ENCODE measurements around the gene ZNF511. TPM values are rescaled to one million over a fixed set of nuclear protein-coding genes. Genes with fewer than 3 reads are reported as not detected.

The ZNF511 gene
- total and polyA plus RNA-seq, 9 donors: 22.3 to 43.9 (median 37.3) TPM

DNA sequence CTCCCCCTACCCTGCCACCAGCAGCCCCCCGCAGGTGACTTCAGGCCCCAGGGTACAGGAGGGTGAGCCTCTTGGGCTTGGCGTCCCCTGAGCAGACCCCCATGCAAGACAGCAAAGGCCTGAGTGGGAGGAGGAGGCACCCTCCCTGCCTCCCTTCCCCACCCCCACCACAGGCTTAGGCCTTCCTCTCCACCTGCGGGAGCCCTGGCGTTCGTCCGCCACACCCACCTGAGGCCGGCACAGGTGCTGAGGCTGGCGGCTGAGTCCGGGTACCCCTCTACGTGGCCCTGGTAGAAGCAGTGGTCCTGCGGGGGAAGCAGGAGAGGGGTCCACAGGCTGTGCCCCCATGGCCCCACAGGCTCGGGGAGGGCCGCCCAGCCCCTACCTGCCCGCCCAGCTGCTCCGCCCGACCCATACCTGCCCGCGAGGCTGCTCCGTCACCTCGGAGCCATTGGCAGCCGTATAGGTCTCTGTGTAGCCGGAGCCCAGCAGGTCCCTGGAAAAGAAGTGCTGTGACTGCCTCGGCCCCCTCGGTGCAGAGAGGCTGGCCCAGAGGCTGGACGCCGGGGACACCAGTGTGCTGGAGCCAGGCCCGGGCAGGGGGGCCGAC is 35.1 kb upstream of the ZNF511 start:
- H3K9me3 ChIP-seq (replicated peaks; ENCODE audit: control insufficient read depth, low read depth, low read length): no peaks in the 10 kb centered on the region
- peaks cover 39% of the 10 kb centered on the region for H3K27me3 ChIP-seq (ENCODE audit: control insufficient read depth, insufficient read depth, low read length)
- WGBS (ENCODE audit: insufficient coverage): 84% methylated on average over 25 of the region's 28 CpGs
- no peak overlapping the region for H3K4me3 ChIP-seq (ENCODE audit: low read length)
- no peak overlapping the region for H3K27ac ChIP-seq (ENCODE audit: low read length)
- peaks cover 6% of the 10 kb centered on the region for H3K4me1 ChIP-seq (ENCODE audit: control insufficient read depth, insufficient read depth, low read length)
- peaks cover under 1% of the 10 kb centered on the region for H3K36me3 ChIP-seq (ENCODE audit: control insufficient read depth, insufficient read depth, low read length)
- DNase-seq: no peak

DNA sequence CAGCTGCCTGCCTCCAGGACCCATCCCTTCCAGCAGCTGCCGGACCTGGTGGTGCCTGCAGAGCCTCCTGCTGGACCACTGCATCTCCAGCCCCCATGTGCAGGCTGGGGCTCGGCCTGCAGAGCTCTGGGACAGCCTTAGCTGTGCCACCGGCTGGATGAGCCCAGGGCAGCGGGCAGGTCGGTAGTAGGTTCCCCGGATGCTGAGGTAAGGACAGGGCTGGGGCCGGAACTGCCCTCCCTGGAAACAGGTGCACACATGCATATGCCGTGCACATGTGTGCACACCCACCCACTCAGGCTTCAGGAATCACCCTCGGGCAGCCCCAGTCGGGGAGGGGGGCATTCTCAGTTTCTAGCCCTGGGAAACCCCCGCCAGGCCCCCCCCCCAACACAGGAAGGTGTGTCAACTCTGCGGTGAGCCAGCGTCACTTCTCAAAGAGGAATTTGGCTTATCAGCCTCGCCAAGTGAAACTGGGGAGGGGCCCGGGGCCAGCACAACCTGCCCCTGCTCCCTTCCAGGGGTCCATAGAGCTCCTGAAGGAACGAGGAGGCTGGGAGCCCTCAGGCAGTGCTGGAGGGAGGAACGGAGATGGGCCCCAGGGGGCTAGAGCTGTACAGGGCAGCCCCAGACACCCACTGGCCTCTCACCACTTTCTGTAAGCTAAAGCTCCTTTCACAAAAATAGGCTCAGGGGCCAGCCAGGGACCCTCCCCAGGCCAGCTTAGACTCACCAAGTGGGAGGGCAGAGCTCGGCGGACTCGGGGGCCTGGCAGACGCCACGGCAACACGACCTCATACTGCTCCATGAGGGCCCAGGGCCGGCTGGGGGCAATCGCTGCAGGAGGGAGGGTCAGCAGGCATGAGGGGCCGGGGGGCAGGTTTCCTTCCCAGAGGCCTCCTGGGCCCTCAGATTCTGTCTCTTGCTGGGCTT is 33.7 kb upstream of the ZNF511 start:
- H3K27ac ChIP-seq (ENCODE audit: low read length): no peak overlapping the region
- no peaks in the 10 kb centered on the region for H3K9me3 ChIP-seq (replicated peaks; ENCODE audit: control insufficient read depth, low read depth, low read length)
- H3K27me3 ChIP-seq (ENCODE audit: control insufficient read depth, insufficient read depth, low read length): peaks cover 39% of the 10 kb centered on the region
- H3K36me3 ChIP-seq (ENCODE audit: control insufficient read depth, insufficient read depth, low read length): peaks cover 12% of the 10 kb centered on the region
- H3K4me3 ChIP-seq (ENCODE audit: low read length): no peak overlapping the region
- peaks cover 6% of the 10 kb centered on the region for H3K4me1 ChIP-seq (ENCODE audit: control insufficient read depth, insufficient read depth, low read length)
- no peak for DNase-seq
- WGBS (ENCODE audit: insufficient coverage): 37% methylated on average over 23 of the region's 26 CpGs

DNA sequence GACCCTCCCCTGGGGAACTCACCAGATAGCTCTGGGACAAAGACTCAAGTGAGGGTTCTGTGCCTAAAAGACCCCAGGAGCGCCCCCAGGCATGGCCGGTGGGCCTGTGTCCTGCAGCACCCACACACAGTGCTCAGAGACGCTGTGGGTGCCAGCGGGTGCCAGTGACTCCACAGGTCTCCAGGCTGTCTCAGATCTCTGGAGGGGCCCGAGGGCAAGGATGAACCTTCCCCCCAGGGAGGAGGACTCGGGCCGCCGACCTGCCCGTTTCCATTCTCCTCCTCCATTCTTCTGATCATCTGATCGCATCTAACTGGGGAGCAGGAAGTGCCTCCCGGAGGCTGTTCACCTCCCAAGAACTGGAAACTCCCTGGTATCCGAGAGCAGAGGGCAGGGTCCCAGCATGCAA is 33.0 kb upstream of the ZNF511 start:
- 44% methylated on average over 8 of the region's 12 CpGs for WGBS (ENCODE audit: insufficient coverage)
- no peaks in the 10 kb centered on the region for H3K9me3 ChIP-seq (replicated peaks; ENCODE audit: control insufficient read depth, low read depth, low read length)
- H3K4me3 ChIP-seq (ENCODE audit: low read length): no peak overlapping the region
- no peak overlapping the region for H3K27ac ChIP-seq (ENCODE audit: low read length)
- peaks cover 17% of the 10 kb centered on the region for H3K36me3 ChIP-seq (ENCODE audit: control insufficient read depth, insufficient read depth, low read length)
- H3K4me1 ChIP-seq (ENCODE audit: control insufficient read depth, insufficient read depth, low read length): peaks cover 6% of the 10 kb centered on the region
- H3K27me3 ChIP-seq (ENCODE audit: control insufficient read depth, insufficient read depth, low read length): peaks cover 39% of the 10 kb centered on the region
- DNase-seq: no peak

GRCh38 chr10:133276100-133276434 is 32.6 kb upstream of the ZNF511 start:
- WGBS (ENCODE audit: insufficient coverage): 31% methylated on average over 4 of the region's 6 CpGs
- Histone ChIP-seq H3K27me3 (ENCODE audit: control insufficient read depth, insufficient read depth, low read length) (peaks cover 39% of the 10 kb centered on the region), H3K27ac (ENCODE audit: low read length) (no peak overlapping the region), H3K4me3 (ENCODE audit: low read length) (no peak overlapping the region), H3K4me1 (ENCODE audit: control insufficient read depth, insufficient read depth, low read length) (peaks cover 6% of the 10 kb centered on the region), H3K36me3 (ENCODE audit: control insufficient read depth, insufficient read depth, low read length) (peaks cover 18% of the 10 kb centered on the region), H3K9me3 (replicated peaks; ENCODE audit: control insufficient read depth, low read depth, low read length) (no peaks in the 10 kb centered on the region)
- DNase-seq: no peak

DNA sequence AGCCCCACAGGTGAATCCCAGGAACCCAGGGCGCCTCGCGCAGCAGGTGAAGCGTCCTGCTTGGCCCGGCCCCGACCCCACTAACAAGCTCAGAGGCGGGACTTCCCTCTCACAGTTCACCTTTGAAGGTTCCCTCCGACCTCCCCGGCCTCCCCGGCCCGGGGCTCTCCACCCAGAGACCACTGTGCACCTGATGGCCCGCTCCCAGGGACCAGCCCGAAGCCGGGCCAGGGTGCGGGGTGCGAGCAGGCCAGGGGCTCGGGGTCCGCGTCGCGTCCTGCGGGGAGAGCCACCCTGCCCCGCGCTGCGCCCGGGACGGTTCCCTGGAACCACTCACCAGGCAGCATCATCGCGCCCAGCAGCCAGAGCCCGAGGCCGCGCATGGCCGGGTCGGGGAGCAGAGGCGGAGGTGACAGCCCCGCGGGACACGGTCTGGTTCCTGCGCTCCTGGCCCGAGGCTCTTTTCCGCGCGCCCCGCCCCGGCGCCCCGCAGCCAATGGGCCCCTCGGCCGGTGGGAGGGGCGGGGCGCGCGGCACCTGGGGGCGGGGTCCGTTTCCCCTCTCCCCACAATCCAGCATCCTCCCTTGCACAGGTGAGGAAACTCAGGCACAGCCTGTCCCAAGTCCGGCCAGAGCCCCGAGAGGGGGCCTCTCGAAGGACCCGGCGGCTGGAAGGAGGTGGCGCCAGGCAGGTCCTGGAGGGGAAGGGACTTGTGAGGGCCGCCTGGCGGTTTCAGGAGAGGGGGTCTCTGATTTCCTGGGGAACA is 32.1 kb upstream of the ZNF511 start, which contains the start of gene ADAM8:
Gene ADAM8 (minus strand): TSS at position 434 of the 767 bp plus-strand sequence. CDS start 51 bp downstream, at position 383.
- H3K4me1 ChIP-seq (ENCODE audit: control insufficient read depth, insufficient read depth, low read length): peaks cover 6% of the 10 kb centered on the region
- no peak for DNase-seq
- peaks cover 23% of the 10 kb centered on the region for H3K36me3 ChIP-seq (ENCODE audit: control insufficient read depth, insufficient read depth, low read length)
- no peak within 1 kb of the TSS for H3K4me3 ChIP-seq (ENCODE audit: low read length)
- peaks cover 39% of the 10 kb centered on the region for H3K27me3 ChIP-seq (ENCODE audit: control insufficient read depth, insufficient read depth, low read length)
- no peaks in the 10 kb centered on the region for H3K9me3 ChIP-seq (replicated peaks; ENCODE audit: control insufficient read depth, low read depth, low read length)
- H3K27ac ChIP-seq (ENCODE audit: low read length): no peak within 1 kb of the TSS
- WGBS (ENCODE audit: insufficient coverage): under 1% methylated on average over 48 of the region's 63 CpGs

DNA sequence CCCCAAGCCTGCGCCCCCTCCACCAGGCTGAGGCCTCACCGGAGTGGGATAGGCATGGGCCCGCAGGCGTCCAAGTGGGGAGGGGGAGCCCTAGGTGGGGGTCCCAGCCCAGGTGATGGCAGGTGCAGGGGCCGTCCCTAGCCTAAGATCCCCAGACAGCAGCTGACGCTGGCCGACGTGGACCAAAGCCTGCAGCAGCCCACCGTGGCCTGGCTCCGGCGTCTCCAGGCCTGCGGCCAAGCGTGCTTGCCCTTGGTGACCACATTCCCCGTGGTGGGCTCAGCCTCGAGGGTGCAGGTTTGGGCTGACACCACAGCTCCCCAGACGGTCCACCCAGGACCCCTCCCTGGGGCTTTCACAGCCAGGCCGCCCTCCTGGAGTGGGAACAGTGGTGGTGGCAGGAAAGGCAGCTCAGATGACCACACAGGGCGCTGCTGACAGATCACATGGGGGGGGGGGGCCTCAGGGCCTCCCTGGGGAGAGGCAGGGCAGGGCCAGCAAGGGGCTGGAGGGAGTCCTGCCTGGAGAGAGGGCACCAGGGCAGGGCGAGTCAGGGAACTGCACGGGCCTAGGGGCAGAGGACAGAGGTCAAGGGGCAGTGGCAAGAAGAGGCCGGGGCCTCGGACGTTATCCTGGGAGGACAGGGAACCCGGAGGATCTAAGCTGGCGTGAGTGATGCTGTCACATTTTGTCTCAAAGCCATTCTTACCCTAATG is 31.3 kb upstream of the ZNF511 start:
- Histone ChIP-seq H3K4me1 (ENCODE audit: control insufficient read depth, insufficient read depth, low read length) (peaks cover 6% of the 10 kb centered on the region), H3K4me3 (ENCODE audit: low read length) (no peak overlapping the region)
- WGBS (ENCODE audit: insufficient coverage): 60% methylated on average over 17 of the region's 25 CpGs

GRCh38 chr10:133277993-133278576 is 30.6 kb upstream of the ZNF511 start:
- WGBS (ENCODE audit: insufficient coverage): 62% methylated on average over 9 of the region's 12 CpGs
- DNase-seq: no peak
- Histone ChIP-seq H3K27me3 (ENCODE audit: control insufficient read depth, insufficient read depth, low read length) (peaks cover 39% of the 10 kb centered on the region), H3K36me3 (ENCODE audit: control insufficient read depth, insufficient read depth, low read length) (peaks cover 38% of the 10 kb centered on the region), H3K4me3 (ENCODE audit: low read length) (no peak overlapping the region), H3K27ac (ENCODE audit: low read length) (no peak overlapping the region), H3K9me3 (replicated peaks; ENCODE audit: control insufficient read depth, low read depth, low read length) (no peaks in the 10 kb centered on the region), H3K4me1 (ENCODE audit: control insufficient read depth, insufficient read depth, low read length) (peaks cover 6% of the 10 kb centered on the region)

More for the DNA sequence above, 31.3 kb upstream of the ZNF511 start:
- Histone ChIP-seq H3K27ac (ENCODE audit: low read length) (no peak overlapping the region), H3K9me3 (replicated peaks; ENCODE audit: control insufficient read depth, low read depth, low read length) (no peaks in the 10 kb centered on the region), H3K36me3 (ENCODE audit: control insufficient read depth, insufficient read depth, low read length) (peaks cover 31% of the 10 kb centered on the region), H3K27me3 (ENCODE audit: control insufficient read depth, insufficient read depth, low read length) (peaks cover 39% of the 10 kb centered on the region)
- DNase-seq: no peak

DNA sequence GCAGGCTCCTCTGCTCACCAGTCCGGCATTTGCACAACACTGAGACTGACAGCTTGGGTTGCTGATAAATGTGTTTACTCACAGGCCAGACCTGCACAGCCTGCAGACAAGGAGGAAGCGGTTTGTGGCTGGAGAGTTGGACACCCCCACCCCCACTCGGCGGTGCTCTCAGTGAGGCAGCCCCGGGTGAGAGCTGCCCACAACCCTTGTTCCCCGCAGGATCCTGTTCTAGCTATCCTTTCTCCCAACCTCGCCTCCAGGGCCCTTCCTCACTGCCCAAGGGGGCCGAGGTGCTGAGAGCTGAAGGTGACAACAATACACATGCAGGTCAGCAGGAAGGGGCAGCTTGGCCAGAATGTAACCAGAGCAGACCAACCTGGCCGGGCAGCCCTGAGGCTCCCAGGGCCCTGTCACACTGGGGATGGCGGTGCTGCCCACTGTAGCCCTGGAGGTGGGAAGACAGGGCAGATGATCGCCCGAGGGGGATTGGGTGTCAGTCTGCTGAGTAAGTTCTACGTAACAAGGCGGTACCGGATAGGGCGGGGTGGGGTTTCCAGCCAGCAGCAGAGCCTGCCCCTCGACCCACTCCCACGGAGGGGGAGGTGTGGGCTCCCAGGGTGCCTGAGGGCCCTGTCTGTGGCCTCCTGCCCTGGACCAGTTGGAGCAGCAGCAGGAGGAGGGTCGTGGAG is 30.0 kb upstream of the ZNF511 start:
- DNase-seq: no peak
- Histone ChIP-seq H3K27me3 (ENCODE audit: control insufficient read depth, insufficient read depth, low read length) (peaks cover 39% of the 10 kb centered on the region), H3K4me3 (ENCODE audit: low read length) (no peak overlapping the region), H3K4me1 (ENCODE audit: control insufficient read depth, insufficient read depth, low read length) (peaks cover 6% of the 10 kb centered on the region), H3K27ac (ENCODE audit: low read length) (no peak overlapping the region), H3K9me3 (replicated peaks; ENCODE audit: control insufficient read depth, low read depth, low read length) (no peaks in the 10 kb centered on the region), H3K36me3 (ENCODE audit: control insufficient read depth, insufficient read depth, low read length) (peaks cover 44% of the 10 kb centered on the region)
- 70% methylated on average over 16 of the region's 19 CpGs for WGBS (ENCODE audit: insufficient coverage)
